Left lobe of liver (tissue), 2 donors: ENCODE measurements around the gene RGL1. TPM values are rescaled to one million over a fixed set of nuclear protein-coding genes. Genes with fewer than 3 reads are reported as not detected.
"Not testable (repeated sequence)": the region's sequence is repeated elsewhere in the genome, so short reads cannot be mapped to it uniquely, and the experiment has no call there.

Source experiments
- ATAC-seq: fragments of 200-7000 bp; cut with Tn5 transposase; one replicate; pipeline ENCODE4 v1.9.1; 2020; ENCODE audit warnings: mild to moderate bottlenecking, moderate library complexity
- DNase-seq: peaks from one replicate; pipeline ENCODE4 v3.0.0-alpha.2; 2020; ENCODE audit warnings: low spot score
- total RNA-seq: library from RNA; stranded (reverse); gene quantifications from one replicate; pipeline ENCODE4 v1.2.1, GENCODE V29; 2021
- donor health status: DM: no; HTN: no; CAD: no; lungs with moderate emphysema.
- donor health status: DM: no; HTN: yes; CAD: no.

The RGL1 gene
- total RNA-seq = 5.9 TPM

GRCh38 chr1:183804916-183805841, at the start of gene RGL1:
TSS of gene RGL1 (plus strand) at chr1:183805120. CDS start at chr1:183805298, 178 bp downstream.
- DNase-seq = peak; percentile 62
- ATAC-seq = peak; percentile 94

- DNase-seq = no peak
- ATAC-seq = no peak
These were observed 48.6 kb upstream of the RGL1 start for GRCh38 chr1:183756326-183756725.

DNA sequence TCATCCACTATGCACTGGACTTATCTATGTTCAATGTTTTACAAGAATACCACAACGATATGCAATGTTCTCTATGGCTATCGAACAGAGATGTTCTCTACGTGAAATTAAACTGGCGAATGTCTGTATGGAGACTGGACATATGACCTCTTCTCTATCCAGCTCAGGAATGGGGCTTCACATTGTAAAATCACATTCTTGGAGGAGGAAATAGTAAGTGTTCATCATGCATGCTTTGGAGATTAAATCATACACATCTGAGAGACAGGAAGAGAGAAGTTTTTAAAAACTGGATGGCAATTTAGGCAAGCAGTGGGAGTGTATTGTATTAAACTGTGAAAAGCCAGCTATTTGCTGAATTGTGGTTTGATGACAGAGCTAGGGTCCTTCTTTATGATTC, 47.9 kb upstream of the RGL1 start:
- no peak for DNase-seq
- ATAC-seq = no peak

- DNase-seq (no peak), ATAC-seq (no peak)
These were observed 46.0 kb upstream of the RGL1 start for GRCh38 chr1:183758913-183759312.

GRCh38 chr1:183760661-183761060, 44.3 kb upstream of the RGL1 start:
- DNase-seq (no peak), ATAC-seq (no peak)

- no peak for DNase-seq
These were observed 43.0 kb upstream of the RGL1 start for GRCh38 chr1:183761871-183762270.

DNA sequence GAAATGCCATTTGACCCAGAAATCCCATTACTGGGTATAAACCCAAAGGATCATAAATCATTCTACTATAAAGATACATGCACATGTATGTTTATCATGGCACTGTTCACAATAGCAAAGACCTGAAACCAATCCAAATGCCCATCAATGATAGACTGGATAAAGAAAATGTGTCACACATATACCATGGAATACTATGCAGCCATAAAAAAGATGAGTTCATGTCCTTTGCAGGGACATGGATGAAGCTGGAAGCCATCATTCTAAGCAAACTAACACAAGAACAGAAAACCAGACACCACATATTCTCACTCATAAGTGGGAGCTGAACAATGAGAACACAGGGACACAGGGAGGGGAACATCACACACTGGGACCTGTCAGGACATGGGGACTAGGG, 42.1 kb upstream of the RGL1 start:
- DNase-seq, ATAC-seq: not testable (repeated sequence)

More at GRCh38 chr1:183761871-183762270, 43.0 kb upstream of the RGL1 start:
- ATAC-seq = no peak

DNA sequence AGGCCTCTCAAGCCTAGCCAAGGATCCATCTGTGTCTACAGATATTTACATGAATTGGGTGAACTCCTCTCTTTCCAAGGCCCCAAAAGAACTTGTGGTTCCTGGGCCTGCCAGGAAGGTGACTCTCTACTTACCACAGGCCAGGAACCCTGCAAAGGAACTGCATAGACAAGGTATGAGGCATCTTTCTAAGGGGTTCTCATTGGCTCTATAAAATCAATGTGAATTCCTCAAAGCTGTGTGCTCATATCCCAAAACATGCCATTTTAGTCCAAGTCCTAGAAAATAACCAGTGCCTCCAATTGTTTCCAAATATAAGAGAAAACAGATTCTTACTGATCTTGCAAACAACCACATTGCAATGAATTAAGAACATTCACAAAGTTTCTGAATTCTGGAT, 39.9 kb upstream of the RGL1 start:
- DNase-seq (no peak), ATAC-seq (no peak)

DNA sequence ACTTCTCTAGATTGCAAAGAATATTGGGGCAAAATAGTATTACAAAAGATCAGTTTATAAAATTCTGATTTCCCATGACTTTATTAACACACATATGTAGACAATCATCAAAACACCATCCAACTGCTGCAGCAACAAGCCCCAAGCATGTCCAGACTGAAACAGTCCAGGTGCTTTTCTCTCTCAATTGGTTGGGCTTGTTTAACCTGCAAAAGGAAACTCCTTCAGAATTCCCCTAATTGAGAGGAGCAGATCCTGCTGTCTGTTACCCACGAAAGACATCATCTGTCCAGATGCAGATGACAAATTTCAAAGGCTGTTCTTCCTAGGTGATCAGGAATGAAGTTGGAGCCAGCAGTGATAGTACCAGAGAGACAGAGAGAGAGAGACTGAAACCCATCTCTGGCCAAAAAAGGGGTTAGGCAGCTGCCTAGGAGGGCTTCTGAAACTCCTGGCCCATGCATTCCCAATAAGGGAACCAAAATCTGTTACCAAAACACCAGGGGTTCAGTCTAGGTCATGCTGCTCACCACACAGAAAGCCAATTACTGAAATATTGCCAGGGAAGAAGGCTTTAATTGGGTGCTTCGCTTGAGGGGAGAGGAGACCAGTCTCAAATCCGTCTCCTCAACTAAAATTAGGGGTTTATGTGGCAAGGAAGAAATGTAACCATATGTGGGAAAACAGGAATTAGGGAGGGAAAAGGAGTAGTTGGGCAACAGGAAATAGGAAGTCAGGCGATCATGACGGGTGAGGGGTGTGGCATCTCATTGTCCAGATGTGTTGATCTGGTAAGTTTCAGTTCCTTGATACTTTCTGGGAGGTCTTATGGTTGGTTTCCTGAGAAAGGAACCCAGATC, 34.7 kb upstream of the RGL1 start:
- ATAC-seq (no peak), DNase-seq (no peak)

DNA sequence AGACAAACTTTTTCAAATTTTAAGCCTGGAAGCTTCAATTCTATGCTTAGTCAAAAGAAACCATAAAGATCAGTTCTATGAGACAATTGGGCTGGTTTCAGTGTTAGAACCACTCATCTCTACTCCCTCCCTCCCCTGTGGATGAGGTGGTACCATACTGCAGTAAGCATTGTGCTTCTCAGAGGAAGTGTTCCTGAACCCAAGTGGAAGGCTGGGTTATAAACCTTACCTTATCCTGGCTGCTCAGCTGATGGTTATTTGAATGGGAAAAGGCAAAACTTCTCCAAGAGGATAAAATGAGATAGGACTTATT, 34.1 kb upstream of the RGL1 start:
- ATAC-seq = no peak
- DNase-seq = no peak

DNA sequence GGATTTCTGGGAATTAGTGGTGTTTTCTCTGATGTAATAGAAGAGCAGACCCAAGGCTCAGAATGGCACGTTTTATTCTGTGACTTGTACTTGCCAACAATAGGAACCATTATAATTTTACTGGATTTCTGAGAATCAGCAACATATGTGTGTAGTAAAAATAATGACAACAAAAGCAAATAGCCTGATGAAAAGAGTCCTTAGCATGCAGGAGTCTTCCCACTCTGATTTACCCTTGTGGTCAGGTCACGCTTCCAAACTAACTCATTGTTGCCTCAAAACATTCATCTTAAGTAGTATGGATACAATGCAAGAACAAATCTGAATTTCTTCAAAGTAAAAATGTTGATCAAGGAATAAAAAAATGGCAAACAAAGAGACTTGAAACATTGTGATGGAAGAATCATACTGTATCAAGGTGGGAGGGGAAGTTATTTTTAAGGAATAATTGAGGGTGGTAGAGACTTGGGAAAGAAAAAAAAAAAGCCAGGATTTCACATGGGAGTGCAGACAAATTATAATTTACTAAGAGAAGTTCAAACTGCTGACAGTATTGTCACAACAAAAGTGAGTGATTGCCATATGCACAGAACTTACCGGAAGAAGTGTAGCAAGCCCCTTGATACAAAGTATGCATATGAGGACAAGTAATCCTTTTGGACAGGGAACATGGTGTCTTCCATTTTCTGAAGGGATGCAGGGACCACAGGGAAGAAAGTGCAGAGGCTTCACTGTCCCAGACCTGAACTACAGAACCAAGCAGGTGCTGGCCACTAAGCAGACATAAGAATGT, 31.2 kb upstream of the RGL1 start:
- ATAC-seq = no peak
- no peak for DNase-seq

GRCh38 chr1:183774938-183775337, 30.0 kb upstream of the RGL1 start:
- ATAC-seq = no peak
- no peak for DNase-seq

DNA sequence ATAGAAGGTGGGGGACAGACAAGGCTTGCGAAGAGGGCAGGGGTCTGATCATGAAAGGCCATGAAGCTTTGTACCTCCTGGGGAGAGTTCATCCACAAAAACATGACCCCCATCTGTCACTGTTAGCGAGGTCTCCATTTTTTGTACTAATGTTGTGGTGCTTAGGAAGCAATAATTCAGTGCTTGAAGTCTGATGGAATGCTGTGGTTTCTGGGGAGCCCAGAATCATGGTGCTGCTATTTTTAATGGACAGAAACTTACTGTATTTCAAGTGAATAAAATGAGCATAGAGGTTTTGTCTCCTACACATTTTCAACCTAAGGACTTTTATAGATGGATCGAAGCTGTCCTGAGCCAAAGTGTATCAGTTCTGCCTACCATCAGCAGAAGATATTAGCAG, 28.2 kb upstream of the RGL1 start:
- ATAC-seq = no peak

GRCh38 chr1:183777328-183777727, 27.6 kb upstream of the RGL1 start:
- ATAC-seq = no peak

More for the DNA sequence above, 28.2 kb upstream of the RGL1 start:
- no peak for DNase-seq

DNA sequence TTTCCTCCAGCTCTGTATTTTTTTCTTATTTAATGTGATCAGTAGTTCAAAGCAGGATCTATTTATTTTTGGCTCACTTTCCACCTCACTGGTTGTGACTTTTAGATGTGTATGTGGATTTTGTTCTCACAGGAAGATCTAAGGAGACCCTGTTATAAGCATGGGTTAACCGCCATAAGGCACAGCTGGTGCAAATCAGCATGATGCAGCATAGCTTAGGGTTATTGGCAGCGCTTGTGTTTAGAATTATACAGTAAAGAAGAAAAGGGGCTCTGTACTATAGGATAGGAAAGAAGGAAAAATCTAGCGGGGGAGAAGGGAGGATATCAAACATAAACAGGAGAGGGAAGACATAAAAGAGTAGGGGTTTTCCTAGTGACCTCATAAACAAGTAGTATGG, 26.9 kb upstream of the RGL1 start:
- ATAC-seq (no peak), DNase-seq (no peak)

More at GRCh38 chr1:183777328-183777727, 27.6 kb upstream of the RGL1 start:
- DNase-seq = no peak

GRCh38 chr1:183778568-183779433, 26.1 kb upstream of the RGL1 start:
- ATAC-seq = no peak

DNA sequence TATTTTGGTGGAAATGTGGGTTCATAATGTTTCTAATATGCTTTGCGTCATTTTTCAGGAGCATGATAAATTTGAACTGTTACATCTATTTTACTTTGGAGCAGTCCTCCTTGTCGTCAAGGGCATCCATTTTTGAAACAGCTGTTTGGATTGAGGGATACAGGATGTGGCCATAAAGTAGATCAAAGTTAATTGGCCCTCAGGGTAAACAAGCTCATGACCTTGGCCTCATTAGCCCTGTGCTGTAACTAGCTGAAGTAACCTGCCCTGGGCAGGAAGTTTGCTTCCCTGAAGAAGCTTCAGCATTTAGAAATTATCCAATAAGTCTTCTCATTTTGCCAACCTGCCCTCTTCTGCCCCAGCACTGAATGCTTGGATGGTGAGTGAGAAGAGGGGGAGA, 24.8 kb upstream of the RGL1 start:
- ATAC-seq (no peak), DNase-seq (no peak)

More at GRCh38 chr1:183778568-183779433, 26.1 kb upstream of the RGL1 start:
- DNase-seq = no peak

- no peak for ATAC-seq
These were observed 24.2 kb upstream of the RGL1 start for GRCh38 chr1:183780757-183781156.

DNA sequence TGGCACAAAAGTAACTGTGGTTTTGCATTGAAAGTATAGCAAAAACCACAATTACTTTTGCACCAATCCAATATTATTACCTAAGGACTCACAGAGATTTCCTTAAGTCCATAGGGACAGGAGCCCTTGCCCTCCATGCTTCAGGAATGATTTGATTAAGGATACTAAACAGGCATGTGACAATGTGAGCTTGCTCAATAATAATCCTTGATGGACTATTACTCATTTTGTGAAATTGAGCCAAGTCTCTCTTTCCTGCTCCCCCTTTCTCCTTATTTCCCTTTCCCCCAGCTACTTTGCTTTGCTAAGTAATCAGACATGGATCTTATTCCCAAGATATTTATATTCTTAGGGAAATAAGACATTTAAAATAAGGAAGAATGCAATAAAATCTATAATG, 21.6 kb upstream of the RGL1 start:
- no peak for DNase-seq
- ATAC-seq = no peak

More at GRCh38 chr1:183780757-183781156, 24.2 kb upstream of the RGL1 start:
- DNase-seq = no peak
